ENCODE measurements around the gene BUD31.
"Not testable (repeated sequence)": the region's sequence is repeated elsewhere in the genome, so short reads cannot be mapped to it uniquely, and the experiment has no call there.

The BUD31 gene

DNA sequence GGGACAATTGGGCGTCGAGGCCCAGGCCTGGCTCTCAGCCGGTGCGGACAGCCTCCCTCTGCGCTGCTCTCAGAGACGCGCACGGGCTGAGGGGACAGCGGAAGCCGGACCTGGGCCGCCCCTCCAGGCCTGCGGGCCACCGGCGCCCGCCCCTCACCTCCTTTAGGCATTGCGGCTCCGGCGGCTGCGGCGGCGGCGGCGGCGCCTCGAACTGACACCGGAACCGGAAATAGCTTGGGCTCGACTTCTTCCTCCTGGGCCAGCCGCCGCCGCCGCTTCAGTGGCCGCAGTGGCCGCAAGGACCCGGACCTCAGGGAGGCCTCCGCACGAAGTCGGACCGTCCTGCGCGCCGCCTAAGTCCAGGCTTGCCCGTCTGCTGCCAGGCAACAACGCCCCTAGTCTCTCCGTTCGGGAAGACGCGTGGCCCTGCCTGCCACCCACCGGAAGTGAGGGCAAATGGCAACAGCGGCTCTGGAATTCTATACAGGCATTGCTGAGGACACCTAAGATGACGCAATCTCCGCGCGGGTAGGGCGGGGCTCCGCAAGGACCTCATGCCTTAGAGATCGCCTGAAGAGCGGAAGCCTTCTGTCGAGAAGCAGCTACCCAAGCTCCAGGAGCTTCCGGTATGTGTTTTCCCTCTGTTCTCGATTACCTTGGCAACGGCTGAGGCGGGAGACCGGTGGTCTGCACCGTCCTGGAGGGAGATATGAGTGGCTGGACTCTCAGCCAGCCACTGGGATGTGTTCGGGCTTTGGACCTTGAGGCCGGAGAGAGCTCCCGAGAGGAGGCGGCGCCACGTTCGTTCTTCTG lies at the start of gene BUD31, which contains the start of gene PDAP1:
Gene BUD31 (plus strand): TSS at position 591 of the 813 bp plus-strand sequence. CDS start 2,124 bp downstream, outside the sequence.
Gene PDAP1 (minus strand): TSS at position 219 of the 813 bp plus-strand sequence. CDS start 49 bp downstream, at position 170.
- peak; percentile 80 to 92 for DNase-seq

DNA sequence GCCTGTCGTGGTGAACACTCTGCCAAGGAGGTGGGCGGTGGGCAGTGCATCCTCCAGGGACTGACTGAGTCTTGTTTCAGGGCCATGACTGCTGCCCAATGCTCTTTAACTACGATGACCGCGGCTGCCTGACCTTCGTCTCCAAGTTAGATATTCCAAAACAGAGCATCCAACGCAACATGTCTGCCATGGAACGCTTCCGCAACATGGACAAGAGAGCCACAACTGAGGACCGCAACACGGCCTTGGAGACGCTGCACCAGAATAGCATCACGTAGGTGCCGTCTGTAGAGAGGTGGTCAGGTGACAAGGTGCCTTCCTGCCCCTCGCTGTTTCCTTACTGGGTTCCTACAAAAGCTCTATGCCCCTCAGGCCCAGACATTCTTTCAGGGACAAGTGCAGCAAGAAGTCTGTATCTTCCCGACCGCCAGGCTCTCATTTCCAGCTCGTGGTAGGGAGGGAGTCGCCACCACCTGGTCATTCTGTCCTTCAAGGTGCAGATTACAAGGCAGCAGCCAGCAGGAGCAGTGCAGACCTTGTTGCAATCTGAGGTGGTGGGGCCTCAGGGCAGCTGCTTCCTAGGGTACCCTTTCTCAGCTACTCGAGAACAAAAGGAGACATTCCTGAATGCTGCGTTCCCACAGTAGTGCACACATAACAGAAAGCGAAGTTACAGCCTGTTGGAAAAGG lies 49.2 kb upstream of the BUD31 start:
- DNase-seq, result no peak

DNA sequence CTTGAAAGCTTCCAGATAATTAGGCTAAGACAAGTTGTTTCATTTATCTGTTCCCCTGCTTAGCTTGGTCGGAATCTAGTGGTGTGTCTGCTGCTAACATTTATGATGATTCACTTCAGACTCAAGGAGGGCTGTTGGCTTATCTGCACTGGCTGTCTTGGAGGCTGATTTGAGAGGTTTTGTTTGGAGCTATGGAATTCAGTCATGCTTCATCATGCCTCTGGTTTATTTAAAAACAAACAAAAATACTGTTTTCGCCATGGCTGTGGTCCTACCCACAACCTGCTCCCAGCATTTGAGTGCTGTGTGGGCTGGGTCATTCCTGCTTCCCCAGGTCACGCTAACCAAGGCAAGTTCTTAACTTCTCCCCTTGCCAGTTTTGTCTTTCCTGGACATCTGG lies 46.0 kb upstream of the BUD31 start:
- DNase-seq, result no peak

DNA sequence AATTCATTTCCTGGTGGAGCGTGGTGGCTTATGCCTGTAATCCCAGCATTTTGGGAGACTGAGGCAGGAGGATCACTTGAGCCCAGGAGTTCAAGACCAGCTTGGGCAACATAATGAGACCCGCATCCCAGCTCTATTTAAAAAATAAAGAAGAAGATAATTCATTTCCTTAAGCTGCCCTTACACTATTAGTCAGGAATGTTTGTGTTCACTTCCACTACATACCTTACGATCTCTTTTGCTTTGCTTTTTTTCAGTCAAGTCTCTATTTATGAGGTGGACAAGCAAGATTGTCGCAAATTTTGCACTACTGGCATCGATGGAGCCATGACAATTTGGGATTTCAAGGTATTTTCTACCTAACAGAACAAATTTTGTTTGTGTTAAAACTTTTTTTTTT lies 45.5 kb upstream of the BUD31 start:
- no peak for DNase-seq

DNA sequence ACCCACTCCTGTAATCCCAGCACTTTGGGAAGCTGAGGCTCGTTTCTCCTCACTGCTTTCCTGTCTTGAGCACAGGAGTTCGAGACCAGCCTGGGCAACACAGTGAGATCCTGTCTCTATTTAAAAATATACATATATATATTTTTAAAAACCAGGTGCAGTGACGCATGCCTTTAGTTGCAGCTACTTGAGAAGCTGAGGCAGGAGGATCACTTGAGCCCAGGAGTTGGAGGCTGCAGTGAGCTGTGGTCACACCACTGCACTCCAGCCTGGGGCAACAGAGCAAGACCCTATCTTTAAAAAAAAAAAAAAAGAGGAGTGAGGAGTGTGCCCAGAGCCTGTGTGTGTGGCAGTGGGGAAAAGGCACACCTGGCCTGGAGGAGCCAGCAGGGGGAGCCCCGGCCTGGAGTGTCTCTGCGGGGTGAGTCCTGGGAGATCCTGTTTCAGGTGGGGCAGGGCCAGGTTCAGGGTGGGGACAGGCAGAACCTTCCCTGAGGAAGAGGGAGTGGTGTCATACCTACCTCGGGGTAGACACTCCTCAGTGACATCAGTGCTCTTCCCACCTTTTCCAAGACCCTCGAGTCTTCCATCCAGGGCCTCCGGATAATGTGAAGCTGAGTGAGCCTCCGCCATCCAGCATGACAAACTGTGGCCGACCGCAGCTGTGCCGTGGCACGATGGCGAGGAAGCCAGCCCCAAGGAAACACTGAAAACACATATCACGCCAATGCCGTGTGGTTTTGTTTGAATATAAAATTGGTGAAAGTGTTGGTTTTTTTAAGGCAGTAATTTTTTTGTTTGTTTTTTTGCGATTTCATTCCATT lies 43.2 kb upstream of the BUD31 start:
- peak; percentile 2 to 8 for DNase-seq

DNA sequence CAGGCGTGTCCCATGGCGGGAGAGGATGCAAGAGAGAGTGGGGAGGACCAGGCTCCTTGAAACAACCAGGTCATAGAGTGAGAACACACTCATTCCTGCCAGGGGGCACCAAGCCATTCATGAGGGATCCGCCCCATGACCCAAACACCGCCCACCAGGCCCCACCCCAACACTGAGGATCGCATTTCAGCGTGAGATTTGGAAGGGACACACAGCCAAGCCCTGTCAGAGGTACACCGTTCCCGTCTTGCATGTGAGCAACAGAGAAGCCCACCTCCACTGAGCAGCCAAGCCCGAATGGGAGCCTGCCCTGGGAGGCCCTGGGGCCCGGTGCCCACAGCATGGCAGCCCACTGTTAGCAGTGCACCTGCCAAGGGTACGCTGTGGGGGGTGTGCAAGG lies 42.1 kb upstream of the BUD31 start:
- no peak for DNase-seq

DNA sequence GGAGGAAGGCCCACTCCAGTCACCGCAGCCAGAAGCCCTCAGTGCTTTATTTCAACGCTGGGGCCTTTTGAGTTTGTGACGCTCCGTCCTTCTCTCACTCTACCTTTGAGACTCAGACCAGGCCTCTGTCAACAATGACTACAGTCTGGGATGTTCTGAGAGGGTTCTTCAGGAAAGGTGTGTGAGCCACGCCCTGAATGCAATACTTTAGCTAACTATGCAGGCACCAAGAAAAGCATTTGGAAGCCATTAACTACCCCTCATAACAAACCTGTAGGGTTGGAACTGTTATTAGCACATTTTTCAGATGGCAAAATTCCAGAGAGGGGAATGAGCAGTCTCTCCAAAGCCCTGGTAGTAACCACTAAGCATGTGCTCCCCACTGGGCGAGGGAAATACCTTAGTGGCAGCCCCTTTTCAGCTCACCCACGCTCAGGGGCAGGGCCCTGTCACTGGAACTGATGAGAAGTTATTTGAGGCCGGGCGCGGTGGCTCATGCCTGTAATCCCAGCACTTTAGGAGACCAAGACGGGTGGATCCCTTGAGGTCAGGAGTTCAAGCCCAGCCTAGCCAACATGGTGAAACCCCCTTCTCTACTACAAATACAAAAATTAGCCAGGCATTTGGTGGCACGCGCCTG lies 39.9 kb upstream of the BUD31 start:
- no peak for DNase-seq

DNA sequence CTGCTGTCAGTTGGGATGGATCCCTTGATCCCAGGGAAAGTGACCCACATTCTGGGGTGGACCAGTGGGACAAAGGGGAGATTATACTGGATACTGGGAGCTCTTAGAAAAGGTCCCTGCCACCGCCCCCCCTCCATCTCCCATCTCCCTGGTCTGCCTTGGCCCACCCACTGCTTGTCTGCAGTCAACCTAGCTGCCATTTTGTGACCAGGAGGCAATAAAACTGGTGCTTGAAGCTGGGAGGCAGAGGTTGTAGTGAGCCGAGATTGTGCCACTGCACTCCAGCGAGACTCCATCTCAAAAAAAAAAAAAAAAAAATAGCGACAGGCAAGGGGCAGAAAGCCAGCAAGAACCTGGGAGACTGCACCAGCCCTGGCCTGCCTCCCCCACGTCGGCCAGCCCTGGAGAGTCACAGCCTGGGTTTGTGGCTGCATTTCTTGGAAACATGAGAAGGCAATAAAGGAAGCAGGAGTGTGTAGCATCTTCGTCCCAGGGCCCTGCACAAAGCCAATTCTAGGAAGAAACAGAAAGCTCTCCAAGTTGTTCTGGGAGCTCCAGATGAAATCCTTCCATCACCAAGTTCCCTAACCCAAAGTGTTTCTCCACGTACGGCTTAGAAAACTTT lies 38.9 kb upstream of the BUD31 start:
- DNase-seq, result peak; percentile 17 to 26

DNA sequence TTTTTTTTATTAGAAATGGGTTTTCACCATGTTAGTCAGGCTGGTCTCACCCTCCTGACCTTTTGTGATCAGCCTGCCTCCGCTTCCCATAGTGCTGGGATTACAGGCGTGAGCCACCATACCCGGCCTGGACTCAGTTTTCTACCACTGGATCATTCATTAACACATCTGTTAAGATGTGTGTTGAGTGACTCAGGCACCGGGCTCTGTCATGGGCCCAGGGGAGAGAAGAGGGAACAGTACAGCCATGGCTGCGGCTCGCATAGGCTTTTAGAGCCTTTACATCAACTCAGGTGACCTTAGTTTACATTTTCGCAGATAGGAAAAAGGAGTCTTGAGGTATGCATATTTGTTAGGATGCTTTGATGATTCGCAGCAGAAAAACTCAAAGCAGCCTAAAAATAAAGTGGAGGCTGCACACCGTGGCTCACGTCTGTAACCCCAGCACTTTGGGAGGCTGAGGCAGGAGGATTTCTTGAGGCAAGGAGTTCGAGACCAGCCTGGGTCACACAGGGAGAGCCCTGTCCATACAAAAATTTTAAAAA lies 37.3 kb upstream of the BUD31 start:
- no peak for DNase-seq

DNA sequence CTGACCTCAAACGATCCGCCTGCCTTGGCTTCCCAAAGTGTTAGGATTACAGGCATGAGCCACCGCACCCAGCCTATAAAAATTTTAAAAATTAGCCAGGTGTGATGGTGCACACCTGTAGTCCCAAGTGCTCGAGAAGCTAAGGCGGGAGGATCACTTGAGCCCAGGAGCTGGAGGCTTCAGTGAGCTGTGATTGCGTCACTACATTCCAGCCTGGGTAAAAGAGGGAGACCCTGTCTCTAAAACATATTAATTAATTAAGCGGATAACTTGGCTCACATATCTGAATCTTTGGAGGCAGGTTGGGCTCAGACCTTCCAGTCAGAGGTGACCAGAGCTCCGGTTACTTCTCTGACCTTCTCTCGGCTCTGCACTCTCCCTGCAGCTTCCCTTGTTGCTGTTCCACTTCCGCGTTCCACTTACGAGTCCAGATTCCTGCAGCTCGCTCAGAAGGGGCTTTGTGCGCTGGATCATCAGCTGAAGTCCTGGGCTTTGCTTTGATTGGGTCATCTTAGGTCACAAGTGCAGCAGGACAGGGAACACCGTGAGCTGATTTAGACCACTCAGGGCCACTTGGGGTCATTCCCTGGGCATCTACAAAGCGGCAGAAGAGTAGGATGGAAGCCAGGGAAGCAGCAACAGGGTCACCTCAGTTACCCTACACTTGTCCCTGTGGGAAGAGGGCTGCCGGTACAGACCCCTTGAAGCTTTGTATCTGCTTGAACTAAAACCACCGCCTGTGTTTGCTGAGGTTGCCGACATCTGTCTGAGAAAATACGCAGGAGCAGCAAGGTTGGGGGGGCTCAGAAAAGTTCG lies 36.3 kb upstream of the BUD31 start:
- DNase-seq, result no peak

DNA sequence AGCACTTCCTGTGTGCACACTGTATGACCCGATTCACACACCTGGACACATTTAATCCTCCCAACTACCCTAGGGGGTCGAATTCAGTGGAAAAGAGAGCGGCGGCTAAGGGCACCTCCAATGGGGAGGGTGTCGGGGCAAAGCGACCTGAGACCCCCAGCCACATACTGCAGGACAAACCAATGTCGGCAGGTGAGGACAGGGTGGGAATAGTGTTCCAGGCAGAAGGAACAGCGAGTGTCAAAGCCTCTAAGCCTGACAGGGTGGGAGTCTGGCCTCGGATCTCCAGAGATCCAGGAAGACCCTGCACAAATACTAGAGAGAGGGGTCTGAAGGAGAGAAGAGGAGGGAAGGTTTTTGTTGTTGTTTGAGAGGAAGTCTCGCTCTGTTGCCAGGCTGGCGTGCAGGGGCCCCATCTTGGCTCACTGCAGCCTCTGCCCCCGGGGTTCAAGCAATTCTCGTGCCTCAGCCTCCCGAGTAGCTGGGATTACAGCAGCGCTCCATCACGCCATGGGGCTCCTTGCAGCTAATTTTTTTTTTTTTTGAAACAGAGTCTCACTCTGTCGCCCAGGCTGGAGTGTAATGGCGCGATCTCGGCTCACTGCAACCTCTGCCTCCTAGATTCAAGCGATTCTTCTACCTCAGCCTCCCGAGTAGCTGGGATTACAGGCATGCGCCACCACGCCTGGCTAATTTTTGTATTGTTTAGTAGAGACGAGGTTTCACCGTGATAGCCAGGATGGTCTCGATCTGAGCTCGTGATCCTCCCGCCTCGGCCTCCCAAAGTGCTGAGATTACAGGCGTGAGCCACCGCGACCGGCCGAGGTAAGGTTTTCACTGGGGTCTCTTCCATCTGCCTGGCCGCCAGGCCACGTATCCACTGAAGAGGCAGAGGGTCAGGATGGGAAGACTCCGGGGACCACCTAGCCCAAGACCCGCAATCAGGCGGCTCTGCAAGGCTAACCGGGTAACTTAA lies 35.4 kb upstream of the BUD31 start:
- no peak for DNase-seq

DNA sequence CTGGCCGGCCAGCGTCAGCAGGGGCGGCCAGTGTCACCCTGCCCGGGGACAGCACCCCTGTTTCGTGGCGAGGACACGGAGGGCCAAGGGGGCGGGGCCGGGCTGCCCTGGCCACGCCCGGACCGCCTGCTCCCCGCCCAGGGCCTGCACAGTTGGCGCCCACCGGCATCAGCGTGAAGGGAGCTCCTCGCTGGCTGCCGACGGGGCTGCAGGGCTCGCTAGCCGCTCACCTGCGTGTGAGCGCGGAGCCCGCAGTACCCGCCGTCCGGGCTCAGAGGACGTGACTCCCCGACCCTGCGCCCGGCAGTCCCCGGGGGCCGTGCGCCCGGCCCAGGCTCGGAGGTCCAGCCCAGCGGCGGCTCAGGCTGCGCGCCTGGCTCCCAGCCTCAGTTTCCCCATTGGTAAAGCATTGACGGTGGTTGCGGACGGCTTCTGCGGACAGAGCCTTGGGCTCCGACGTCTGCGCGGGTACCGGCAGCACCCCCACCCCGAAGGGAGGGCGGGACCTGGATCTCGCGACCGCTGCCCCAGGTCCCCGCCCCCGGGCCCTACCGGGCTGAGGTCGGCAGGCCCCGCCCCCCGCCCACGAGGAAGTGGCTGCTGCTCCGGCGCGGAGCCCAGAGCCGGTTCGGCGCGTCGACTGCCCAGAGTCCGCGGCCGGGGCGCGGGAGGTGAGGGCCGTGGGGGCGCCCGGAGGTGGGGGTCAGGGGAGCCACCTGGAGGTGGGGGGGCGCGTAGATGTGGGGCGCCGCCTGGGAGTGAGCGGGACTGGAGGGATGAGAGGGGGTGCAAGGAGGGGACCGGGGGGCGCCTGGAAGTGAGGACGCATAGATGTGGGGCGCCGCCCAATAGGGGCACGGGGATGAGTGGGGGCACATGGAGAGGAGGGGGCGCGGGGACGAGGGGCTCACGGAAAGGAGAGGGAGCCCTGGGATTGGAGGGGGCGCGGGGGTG lies 34.4 kb upstream of the BUD31 start, which contains the start of gene ARPC1B:
Gene ARPC1B (plus strand): TSS at position 620 of the 954 bp plus-strand sequence. CDS start 10,985 bp downstream, outside the sequence.
- peak; percentile 48 to 72 for DNase-seq

DNA sequence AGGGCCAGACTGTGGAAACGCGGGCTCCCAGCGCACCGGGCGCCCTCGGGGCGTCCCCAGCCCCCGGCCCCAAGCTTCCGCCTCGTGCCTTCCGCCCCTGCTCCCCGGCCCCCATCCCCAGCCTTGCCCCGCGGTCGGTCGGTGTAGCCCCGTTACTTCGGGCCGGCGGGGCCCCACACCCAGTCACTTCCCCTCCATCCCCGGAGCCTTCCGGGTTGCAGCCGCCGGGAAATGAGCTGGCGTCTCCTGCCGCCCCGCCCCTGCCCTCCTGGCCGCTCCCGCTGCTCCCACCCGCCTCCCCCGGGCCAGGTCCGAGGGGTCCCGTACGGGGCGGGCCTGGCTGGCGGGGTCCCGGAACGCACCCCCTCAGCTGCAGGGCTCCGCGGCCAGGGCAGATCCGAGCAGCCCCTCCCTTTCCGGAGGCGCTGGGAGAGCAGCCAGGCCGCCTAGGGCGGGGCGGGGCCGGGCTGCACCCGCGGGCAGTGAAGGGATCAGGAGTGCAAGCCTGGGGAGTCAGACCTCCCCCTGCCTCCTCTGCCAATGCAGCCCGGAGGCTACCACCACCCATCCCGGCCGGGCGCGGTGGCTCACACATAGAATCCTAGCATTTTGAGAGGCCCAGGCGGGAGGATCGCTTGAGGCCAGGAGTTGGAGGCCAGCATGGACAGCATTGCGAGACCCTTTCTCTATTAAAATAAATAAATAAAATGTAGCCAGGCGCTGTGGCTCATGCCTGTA lies 33.5 kb upstream of the BUD31 start:
- peak; percentile 51 to 56 for DNase-seq

DNA sequence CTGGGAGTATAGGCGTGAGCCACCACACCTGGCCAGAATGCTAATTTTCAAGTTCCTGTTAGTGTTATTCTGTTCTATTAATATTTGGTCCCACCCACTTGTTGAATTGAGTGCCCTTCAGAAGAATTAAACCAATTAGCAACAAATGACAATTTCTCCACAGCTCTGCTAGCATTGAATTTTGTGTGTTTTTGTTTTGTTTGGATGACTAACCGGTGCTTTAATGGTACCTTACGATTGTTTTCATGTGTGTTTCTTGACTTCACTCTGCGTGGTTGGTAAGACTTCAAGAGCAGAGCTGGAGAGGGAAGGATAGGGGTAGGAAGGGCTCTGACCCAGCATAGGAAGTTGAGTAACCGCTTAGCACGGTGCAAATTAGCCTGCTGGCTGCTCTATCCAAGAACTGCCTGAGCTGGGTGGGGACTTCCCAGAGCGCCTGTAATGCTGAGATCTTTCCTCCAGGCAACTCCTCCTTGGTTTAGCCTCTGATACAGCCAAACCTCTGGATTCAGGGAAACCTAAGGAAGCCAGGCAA lies 29.7 kb upstream of the BUD31 start:
- DNase-seq, result peak; percentile 82 to 86

DNA sequence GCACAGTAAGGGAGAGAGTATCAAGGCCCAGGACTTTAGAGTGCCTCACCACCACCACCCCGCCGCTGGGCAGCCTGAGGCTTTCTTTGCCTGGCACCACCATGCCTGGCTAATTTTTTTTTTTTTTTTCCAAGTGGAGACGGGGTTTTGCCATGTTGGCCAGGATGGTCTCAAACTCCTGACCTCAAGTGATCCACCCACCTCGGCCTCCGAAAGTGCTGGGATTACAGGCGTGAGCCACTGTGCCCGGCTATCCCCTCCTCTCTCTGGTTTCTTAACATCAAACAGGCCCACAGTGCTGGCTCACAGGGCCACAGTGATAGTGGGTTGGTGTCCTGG lies 29.1 kb upstream of the BUD31 start:
- DNase-seq, result not testable (repeated sequence)

DNA sequence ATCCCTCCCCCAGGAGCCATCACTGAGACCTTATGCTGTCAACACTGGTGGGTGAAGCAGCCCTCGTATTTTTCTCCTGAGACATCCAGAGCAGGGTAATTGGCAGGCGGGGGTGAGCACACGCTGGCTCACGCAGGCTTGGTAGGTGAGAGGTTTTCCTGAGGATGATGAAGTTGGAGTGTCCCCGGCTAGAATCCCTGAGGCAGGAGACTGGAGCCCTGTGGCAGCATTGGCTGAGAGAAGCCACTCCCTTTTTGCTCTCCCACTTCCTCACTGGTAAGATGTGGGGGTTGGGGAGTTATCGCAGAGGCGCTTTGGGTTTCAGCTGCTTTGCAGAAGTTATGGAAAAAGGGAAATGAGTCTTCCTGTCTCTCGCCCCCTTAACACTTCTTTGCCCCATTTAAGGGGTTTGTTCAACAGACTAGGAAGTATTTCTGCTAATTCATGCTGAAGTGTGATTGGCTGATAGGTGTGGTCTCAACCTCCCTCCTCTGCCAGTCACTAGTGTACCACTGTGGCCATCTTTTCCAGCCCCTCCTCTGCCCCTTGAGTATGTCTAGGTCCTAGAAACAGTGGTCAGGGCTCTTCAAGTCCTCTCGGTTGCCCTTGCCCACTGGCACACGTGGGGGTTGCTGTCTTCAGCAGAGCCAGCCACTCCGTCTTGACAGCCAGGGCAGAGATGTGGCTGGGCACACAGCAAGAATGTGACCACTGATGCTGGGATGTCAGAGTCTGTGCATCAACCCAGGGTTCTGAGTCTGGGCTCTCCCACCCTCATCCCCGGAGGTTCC lies 28.5 kb upstream of the BUD31 start:
- peak; percentile 93 to 96 for DNase-seq

All from AML-193 (cell line).